Measurements from ENCODE around the gene HOXB3. TPM values are rescaled to one million over a fixed set of nuclear protein-coding genes. Genes with fewer than 3 reads are reported as not detected.

The HOXB3 gene
- total RNA-seq, 1 donor from 2014 or later, result not detected

DNA sequence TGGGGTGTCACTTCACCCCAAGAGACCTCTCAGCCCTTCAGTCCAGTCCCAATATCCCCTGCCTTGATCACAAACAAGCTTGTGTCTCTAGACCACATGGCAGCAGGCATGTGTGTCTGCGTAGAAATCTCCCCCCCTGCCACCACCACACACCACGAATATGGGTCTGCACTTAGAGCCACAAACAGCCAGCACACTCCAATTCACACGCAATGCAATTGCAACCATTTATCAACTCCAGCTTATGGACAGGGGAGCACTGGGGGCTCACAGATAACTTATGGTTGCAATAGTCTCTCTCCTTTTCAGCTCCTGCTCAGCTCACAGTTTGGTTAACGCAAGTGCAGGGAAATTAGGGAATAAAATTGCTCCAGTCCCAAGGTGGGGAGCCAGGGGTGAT is 33.5 kb upstream of the HOXB3 start:
- H3K36me3 Mint-ChIP-seq, result no peaks in the 10 kb centered on the region
- peaks cover 88% of the 10 kb centered on the region for H3K27me3 Mint-ChIP-seq (ENCODE audit: insufficient read depth, low read depth)
- Histone ChIP-seq H3K9me3 (ENCODE audit: low read depth) (no peaks in the 10 kb centered on the region), H3K79me2 (ENCODE audit: low read depth) (no peaks in the 10 kb centered on the region), H3K4me1 (peaks cover 9% of the 10 kb centered on the region), H2AFZ (replicated peaks) (no peak overlapping the region), H3F3A (ENCODE audit: low read depth) (peaks cover 4% of the 10 kb centered on the region), H3K36me3 (no peaks in the 10 kb centered on the region), H3K9ac (no peak overlapping the region), H4K20me1 (ENCODE audit: low read depth) (peaks cover 99% of the 10 kb centered on the region), H3K27ac (no peak overlapping the region), H3K4me2 (no peak overlapping the region), H3K4me3 (no peak overlapping the region), H3K27me3 (peaks cover 100% of the 10 kb centered on the region)
- H3K27ac Mint-ChIP-seq, result no peak overlapping the region
- peaks cover 13% of the 10 kb centered on the region for H3K9me3 Mint-ChIP-seq
- DNase-seq (ENCODE audit: low spot score), result no peak
- no peak for TF ChIP-seq EZH2 (IDR thresholded peaks at IDR 0.05)
- no peak for TF ChIP-seq EZH2phosphoT487 (IDR thresholded peaks at IDR 0.05)
- TF ChIP-seq, protein P1, sequence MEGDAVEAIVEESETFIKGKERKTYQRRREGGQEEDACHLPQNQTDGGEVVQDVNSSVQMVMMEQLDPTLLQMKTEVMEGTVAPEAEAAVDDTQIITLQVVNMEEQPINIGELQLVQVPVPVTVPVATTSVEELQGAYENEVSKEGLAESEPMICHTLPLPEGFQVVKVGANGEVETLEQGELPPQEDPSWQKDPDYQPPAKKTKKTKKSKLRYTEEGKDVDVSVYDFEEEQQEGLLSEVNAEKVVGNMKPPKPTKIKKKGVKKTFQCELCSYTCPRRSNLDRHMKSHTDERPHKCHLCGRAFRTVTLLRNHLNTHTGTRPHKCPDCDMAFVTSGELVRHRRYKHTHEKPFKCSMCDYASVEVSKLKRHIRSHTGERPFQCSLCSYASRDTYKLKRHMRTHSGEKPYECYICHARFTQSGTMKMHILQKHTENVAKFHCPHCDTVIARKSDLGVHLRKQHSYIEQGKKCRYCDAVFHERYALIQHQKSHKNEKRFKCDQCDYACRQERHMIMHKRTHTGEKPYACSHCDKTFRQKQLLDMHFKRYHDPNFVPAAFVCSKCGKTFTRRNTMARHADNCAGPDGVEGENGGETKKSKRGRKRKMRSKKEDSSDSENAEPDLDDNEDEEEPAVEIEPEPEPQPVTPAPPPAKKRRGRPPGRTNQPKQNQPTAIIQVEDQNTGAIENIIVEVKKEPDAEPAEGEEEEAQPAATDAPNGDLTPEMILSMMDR (IDR thresholded peaks at IDR 0.05), result no peak
- H3K4me1 Mint-ChIP-seq, result peaks cover 6% of the 10 kb centered on the region
- H3K4me3 Mint-ChIP-seq, result no peak overlapping the region

DNA sequence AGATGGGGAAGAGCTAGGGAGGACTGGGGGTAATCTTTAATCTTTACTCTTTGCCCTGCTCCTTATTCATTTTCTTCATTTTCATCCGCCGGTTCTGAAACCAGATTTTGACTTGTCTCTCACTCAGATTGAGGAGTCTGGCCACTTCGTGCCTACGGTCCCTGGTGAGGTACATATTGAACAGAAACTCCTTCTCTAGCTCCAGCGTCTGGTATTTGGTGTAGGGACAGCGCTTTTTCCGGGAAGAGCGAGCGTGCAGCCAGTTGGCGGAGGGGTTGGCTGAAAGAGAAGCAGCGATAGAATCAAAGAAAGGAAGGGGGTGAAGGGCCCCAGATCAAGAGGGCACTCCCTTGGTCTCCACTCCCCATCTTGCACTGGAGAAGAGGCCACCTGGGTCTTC is 32.8 kb upstream of the HOXB3 start:
- Mint-ChIP-seq H3K36me3 (no peaks in the 10 kb centered on the region), H3K9me3 (peaks cover 16% of the 10 kb centered on the region), H3K27ac (no peak overlapping the region), H3K4me1 (peaks cover 6% of the 10 kb centered on the region), H3K27me3 (ENCODE audit: insufficient read depth, low read depth) (peaks cover 87% of the 10 kb centered on the region), H3K4me3 (no peak overlapping the region)
- H3K27ac ChIP-seq, result no peak overlapping the region
- no peak for DNase-seq (ENCODE audit: low spot score)
- peaks cover 98% of the 10 kb centered on the region for H4K20me1 ChIP-seq (ENCODE audit: low read depth)
- no peaks in the 10 kb centered on the region for H3K79me2 ChIP-seq (ENCODE audit: low read depth)
- H3K9ac ChIP-seq, result no peak overlapping the region
- H3K36me3 ChIP-seq, result no peaks in the 10 kb centered on the region
- H3K4me2 ChIP-seq, result no peak overlapping the region
- H3K4me1 ChIP-seq, result peaks cover 9% of the 10 kb centered on the region
- H3K27me3 ChIP-seq, result peaks cover 100% of the 10 kb centered on the region
- TF ChIP-seq EZH2phosphoT487 (IDR thresholded peaks at IDR 0.05), result no peak
- no peak for TF ChIP-seq EZH2 (IDR thresholded peaks at IDR 0.05)
- TF ChIP-seq, protein P1 (IDR thresholded peaks at IDR 0.05), result no peak
- no peak overlapping the region for H2AFZ ChIP-seq (replicated peaks)
- H3K4me3 ChIP-seq, result no peak overlapping the region
- H3K9me3 ChIP-seq (ENCODE audit: low read depth), result no peaks in the 10 kb centered on the region
- peaks cover 4% of the 10 kb centered on the region for H3F3A ChIP-seq (ENCODE audit: low read depth)

DNA sequence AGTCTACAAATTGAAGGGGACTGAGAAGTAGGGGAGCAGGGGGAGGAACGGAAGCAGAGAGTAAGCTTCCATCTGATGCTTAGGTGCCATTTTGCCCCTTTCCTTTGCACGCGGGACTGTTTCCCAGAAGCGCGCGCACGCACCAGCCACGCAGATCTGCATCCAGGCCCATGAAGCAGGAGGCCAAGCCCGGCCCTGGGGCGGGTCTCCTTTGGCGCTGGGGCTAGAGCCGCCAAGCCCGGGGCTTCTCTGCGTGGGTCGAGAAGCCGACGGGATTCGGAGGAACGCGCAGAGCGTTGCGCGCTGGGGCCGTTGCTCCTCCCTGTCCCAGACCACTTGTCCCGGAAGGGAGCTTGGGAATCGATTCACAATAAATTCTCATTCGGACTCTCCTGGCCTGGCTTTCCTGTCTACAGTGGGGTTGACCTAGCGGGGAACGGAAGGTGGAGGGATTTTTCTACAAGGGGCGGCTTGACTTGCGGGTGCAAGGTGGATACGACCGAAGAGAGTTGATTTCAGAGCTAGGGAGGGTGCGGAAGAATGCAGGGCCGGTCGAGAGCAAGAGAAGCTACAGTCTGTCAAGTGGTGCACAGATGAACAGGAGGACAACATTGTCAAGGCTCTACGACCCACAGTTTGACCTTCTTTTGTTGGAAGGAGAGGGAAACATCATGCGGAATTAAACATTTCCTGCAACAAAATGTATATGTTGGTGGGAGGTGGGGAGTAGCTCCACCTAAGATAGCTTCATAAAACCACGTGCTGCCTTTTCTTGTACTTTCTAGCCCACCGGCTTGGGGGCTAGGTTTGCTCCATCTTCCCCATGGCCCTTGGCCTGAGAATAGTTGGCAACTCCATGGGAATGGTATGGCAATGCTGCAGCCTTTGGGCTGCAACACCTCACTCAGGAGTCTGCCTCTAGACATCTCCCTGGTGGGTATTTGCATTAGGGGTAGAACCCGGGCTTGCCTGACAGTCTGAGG is 31.7 kb upstream of the HOXB3 start:
- Histone ChIP-seq H3K4me3 (no peak overlapping the region), H4K20me1 (ENCODE audit: low read depth) (peaks cover 98% of the 10 kb centered on the region), H3K27me3 (peaks cover 100% of the 10 kb centered on the region), H3K4me1 (peaks cover 9% of the 10 kb centered on the region), H3K9me3 (ENCODE audit: low read depth) (no peaks in the 10 kb centered on the region), H3K79me2 (ENCODE audit: low read depth) (no peaks in the 10 kb centered on the region), H3K9ac (no peak overlapping the region), H2AFZ (replicated peaks) (no peak overlapping the region), H3K4me2 (no peak overlapping the region), H3K36me3 (no peaks in the 10 kb centered on the region), H3F3A (ENCODE audit: low read depth) (peaks cover 4% of the 10 kb centered on the region), H3K27ac (no peak overlapping the region)
- H3K9me3 Mint-ChIP-seq, result peaks cover 14% of the 10 kb centered on the region
- H3K4me1 Mint-ChIP-seq, result peaks cover 2% of the 10 kb centered on the region
- no peak for DNase-seq (ENCODE audit: low spot score)
- H3K27ac Mint-ChIP-seq, result no peak overlapping the region
- TF ChIP-seq EZH2phosphoT487 (IDR thresholded peaks at IDR 0.05) (peak; percentile 82), EZH2 (IDR thresholded peaks at IDR 0.05) (peak; percentile 91)
- TF ChIP-seq, protein P1 (IDR thresholded peaks at IDR 0.05), result no peak
- no peaks in the 10 kb centered on the region for H3K36me3 Mint-ChIP-seq
- H3K4me3 Mint-ChIP-seq, result no peak overlapping the region
- H3K27me3 Mint-ChIP-seq (ENCODE audit: insufficient read depth, low read depth), result peaks cover 87% of the 10 kb centered on the region

All from neural progenitor cell (in vitro differentiated cells).